Hematopoietic multipotent progenitor cell treated with erythropoietin and hydrocortisone succinate and interleukin-3 and kit ligand, for 4 days (in vitro differentiated cells): ENCODE data around the gene MXRA8.

Experiments used
- DNase-seq: peaks from one replicate; pipeline ENCODE4 v3.0.0-alpha.2; 2015

The MXRA8 gene

DNA sequence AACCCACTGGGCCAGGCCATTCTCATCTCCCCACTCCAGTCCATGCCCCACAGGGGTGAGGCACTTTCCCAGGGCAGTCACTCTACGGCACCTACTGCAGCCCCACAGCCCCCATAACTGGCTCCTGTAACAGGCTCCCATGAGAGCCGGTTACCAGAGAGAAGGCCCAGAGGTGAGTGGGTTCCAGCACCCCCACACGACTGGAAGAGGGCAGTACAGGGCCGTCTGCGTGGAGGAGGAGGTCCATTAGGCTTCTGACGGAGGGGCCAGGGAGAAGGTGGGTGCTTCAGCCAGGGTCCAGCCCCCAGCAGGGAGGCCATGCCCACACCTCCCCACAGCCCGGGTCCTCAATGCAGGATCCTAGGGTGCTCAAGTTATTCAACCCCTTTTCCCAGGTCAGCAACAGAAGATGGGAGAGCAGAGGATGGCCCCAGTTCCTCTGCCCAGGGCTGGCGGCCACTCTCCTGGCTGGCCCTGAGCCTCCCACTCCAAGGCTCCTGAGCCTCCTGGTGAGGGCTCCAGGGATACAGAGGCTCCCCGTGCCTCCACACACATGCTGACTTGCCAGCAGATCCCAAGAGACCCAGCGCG lies 52.2 kb downstream of the MXRA8 start:
- DNase-seq: peak; percentile 60

DNA sequence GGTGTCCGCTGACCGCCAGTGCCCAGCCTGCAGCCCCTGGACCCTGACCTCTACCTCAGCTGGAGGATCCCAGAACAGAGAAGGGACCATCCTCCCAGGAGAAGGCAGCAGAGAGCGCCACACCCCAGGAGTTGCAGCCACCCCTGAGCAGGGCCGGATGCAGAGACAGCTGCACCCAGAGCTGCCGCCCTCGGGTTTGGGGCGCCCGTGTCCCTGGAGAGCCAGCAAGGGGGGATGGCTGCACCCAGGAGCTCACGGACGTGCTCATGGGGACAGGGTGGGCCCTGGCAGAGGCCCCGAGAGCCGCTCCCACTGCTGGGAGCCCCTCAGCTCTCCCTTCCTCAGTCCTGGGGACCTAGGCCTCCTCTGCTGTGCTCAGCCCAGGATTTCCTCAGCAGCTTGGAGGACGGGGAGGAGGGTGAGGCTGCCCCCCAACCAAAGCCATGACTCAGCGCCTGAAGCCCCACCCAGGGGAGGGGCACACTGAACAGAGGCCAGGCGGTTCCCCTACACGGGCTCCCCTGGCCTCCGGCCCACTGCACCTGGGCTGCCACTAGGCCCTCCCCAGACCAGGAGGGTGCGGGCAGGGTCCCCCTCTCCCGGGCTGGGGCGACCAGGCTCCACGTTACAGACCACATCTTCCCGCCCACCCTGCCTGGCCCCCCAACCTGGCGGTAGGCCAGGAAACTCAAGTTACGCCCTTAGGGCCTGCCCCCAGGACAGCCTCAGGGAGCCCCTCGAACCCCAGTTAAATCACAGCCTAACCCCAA lies 52.9 kb downstream of the MXRA8 start:
- DNase-seq: peak; percentile 93

DNA sequence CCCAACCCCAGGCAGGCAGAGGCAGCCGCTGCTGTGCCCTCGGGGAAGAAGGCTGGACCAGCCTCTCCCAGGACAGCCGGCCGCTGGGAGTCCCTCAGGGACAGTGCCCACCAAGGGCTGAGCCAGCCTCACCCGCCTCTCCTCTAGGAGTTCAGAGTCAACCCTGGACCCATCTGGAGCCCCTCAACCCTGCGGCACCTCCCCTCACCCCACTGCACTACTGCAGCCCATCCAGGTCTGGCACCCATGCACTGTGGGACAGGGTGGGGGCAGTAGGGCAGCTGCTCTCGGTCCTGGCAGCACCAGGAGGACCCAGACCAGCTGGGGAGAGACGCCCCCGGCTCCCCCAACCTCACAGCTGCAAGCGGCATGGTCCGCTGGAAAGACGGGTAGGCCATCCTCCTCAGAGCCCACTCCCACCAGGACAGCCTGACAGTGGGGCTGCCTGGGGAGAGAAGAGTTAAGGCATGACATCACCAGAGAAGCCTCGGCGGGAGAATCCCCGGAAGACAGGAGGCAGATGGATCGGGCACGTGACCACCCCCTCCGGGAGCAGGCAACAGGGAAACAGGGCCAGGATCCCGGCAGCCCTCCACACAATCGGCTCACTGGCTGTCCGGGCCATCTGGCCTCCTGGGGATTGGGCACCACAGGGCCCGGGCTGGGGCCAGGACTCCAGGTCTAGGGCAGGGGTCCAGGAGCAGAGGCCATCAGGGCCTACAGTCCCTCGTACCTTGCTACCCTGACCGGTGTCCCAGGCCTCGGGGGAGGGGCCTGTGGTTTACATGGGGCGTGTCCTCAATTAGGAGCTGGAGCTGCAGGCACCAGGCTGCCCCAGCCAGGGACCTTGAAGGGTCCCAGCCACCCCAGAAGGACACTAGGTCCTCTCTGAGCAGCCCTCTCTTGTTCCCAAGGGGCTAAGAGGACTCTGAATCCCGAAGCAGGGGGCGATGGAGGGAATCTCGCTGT lies 53.7 kb downstream of the MXRA8 start:
- peak; percentile 51 for DNase-seq

DNA sequence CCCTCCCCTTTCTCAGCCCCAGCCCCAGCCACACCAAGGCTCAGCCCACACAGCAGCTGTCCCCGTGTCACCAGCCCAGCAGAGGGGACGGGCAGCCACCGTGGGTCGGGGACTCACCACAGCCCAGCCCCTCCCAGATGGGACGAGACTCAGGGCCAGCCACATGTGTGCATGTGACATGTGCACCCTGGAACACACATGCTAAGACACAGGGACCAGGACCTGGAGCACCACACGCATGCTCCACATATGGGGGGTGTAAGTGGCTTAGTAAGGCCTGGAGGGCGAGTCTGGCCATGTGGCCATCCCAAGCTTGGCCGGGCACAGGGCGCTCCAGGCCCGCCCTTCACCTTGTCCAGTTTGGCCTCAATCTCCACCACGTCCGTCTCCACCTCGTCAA lies 54.6 kb downstream of the MXRA8 start:
- DNase-seq: no peak

DNA sequence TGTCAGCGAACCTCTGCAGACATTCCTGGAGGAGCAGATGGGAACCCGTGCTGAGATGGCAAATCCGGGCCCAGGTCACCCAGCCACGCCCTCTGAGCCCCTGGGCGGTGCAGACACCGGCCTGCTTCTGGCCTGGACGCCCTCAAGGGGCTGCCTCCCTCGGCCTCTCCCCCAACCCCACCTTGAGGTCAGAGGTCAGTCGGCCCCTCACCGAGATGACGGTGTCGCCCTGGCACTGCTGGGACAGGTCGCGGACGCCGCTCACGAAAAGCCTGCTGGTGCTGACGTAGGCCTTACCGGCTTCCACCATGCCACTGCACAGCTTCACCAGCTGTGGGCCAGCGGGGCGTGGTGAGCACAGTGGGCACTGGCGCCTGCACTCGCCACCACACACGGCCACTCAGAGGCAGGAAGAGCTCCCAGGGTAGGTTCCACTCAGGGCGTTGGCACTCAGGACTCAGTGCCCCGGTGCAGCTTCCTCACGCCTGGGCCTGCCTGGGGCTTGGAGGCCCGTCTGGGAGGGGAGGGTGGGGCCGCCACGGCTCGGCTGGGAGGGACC lies 55.3 kb downstream of the MXRA8 start:
- peak; percentile 41 for DNase-seq
